Type B pancreatic cell (in vitro differentiated cells): Measurements from ENCODE around the gene ITGB3. TPM values are rescaled to one million over a fixed set of nuclear protein-coding genes. Genes with fewer than 3 reads are reported as not detected.

Experiments
- DNase-seq: peaks from one replicate; pipeline ENCODE4 v3.0.0; 2021; ENCODE audit warnings: mixed read lengths; ENCODE audit not compliant: unreplicated experiment; ENCODE audit errors: extremely low spot score
- H3K27ac Mint-ChIP-seq: 2 replicates; pipeline ENCODE4 v1.8.0; 2021; ENCODE audit warnings: mild to moderate bottlenecking, mixed read lengths
- H3K27me3 Mint-ChIP-seq: 2 replicates; pipeline ENCODE4 v1.8.0; 2021; ENCODE audit warnings: mixed read lengths
- H3K36me3 Mint-ChIP-seq: 2 replicates; pipeline ENCODE4 v1.8.0; 2021; ENCODE audit warnings: mixed read lengths
- H3K4me1 Mint-ChIP-seq: one replicate; pipeline ENCODE4 v1.8.0; 2021; ENCODE audit warnings: mixed read lengths; ENCODE audit not compliant: unreplicated experiment
- H3K4me3 Mint-ChIP-seq: 2 replicates; pipeline ENCODE4 v1.8.0; 2021; ENCODE audit warnings: mild to moderate bottlenecking, mixed read lengths
- H3K9me3 Mint-ChIP-seq: 2 replicates; pipeline ENCODE4 v1.8.0; 2021; ENCODE audit warnings: mixed read lengths
- total RNA-seq: library from RNA; stranded (reverse); gene quantifications from 2 replicates; pipeline ENCODE4 v1.2.1, GENCODE V29; 2021; ENCODE audit warnings: low replicate concordance
- TF ChIP-seq, protein P1 (sequence below): fragments of 200-600 bp; sonication (generic); conservative IDR thresholded peaks from 2 replicates; pipeline ENCODE4 v1.5.0; 2021; ENCODE audit warnings: antibody characterized with exemption, mild to moderate bottlenecking

The ITGB3 gene
- total RNA-seq, 1 donor from 2014 or later = 1.6 TPM

GRCh38 chr17:47335101-47335936 lies 81.7 kb downstream of the ITGB3 start:
- DNase-seq = no peak
- H3K4me1 Mint-ChIP-seq = no peaks in the 10 kb centered on the region
- peaks cover 5% of the 10 kb centered on the region for H3K36me3 Mint-ChIP-seq
- H3K4me3 Mint-ChIP-seq = no peak overlapping the region
- no peak overlapping the region for H3K27ac Mint-ChIP-seq
- peaks cover 9% of the 10 kb centered on the region for H3K9me3 Mint-ChIP-seq
- H3K27me3 Mint-ChIP-seq = no peaks in the 10 kb centered on the region
- TF ChIP-seq, protein P1, sequence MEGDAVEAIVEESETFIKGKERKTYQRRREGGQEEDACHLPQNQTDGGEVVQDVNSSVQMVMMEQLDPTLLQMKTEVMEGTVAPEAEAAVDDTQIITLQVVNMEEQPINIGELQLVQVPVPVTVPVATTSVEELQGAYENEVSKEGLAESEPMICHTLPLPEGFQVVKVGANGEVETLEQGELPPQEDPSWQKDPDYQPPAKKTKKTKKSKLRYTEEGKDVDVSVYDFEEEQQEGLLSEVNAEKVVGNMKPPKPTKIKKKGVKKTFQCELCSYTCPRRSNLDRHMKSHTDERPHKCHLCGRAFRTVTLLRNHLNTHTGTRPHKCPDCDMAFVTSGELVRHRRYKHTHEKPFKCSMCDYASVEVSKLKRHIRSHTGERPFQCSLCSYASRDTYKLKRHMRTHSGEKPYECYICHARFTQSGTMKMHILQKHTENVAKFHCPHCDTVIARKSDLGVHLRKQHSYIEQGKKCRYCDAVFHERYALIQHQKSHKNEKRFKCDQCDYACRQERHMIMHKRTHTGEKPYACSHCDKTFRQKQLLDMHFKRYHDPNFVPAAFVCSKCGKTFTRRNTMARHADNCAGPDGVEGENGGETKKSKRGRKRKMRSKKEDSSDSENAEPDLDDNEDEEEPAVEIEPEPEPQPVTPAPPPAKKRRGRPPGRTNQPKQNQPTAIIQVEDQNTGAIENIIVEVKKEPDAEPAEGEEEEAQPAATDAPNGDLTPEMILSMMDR = no peak

- H3K4me3 Mint-ChIP-seq = no peak overlapping the region
- no peak for DNase-seq
- H3K27ac Mint-ChIP-seq = no peak overlapping the region
- TF ChIP-seq, protein P1 = no peak
- H3K4me1 Mint-ChIP-seq = no peaks in the 10 kb centered on the region
- no peaks in the 10 kb centered on the region for H3K27me3 Mint-ChIP-seq
- H3K9me3 Mint-ChIP-seq = peaks cover 5% of the 10 kb centered on the region
- no peaks in the 10 kb centered on the region for H3K36me3 Mint-ChIP-seq
These were observed 84.4 kb downstream of the ITGB3 start for GRCh38 chr17:47338026-47338425.

- TF ChIP-seq, protein P1 = no peak
- no peaks in the 10 kb centered on the region for H3K36me3 Mint-ChIP-seq
- H3K27me3 Mint-ChIP-seq = no peaks in the 10 kb centered on the region
- no peaks in the 10 kb centered on the region for H3K4me1 Mint-ChIP-seq
- H3K9me3 Mint-ChIP-seq = no peaks in the 10 kb centered on the region
- no peak overlapping the region for H3K4me3 Mint-ChIP-seq
- no peak for DNase-seq
- H3K27ac Mint-ChIP-seq = no peak overlapping the region
These were observed 99.2 kb downstream of the ITGB3 start for GRCh38 chr17:47352848-47353247.

DNA sequence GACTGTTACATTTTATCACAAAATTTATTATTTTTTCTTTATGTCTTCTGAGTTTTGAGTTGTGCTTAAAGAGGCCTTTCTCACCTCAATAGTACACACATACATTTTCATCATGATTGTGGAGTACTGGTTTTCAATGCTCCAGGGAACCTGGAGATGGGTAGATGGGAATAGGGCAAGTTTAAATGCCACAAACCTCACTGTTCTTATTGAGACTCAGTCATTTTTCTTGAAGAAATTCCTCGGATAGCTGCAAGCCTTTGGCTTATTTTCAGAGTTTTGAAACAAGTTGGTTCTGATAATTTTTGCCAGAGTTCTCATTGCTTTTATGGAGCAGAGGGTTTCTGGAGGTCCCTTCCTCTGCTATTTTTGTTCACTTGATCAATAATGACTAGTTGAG lies 105.0 kb downstream of the ITGB3 start:
- Mint-ChIP-seq H3K4me1 (no peaks in the 10 kb centered on the region), H3K36me3 (no peaks in the 10 kb centered on the region), H3K4me3 (no peak overlapping the region), H3K9me3 (no peaks in the 10 kb centered on the region), H3K27me3 (no peaks in the 10 kb centered on the region), H3K27ac (no peak overlapping the region)
- DNase-seq = no peak
- TF ChIP-seq, protein P1 = no peak

Other genes with a start within 250 kb of the ITGB3 start
- 61.9 and 93.4 TPM in 2 replicates for gene CDC27, start 64.5 kb upstream of the ITGB3 start, total RNA-seq
- 2.4 and 5.1 TPM in 2 replicates for gene MYL4, start 44.5 kb upstream of the ITGB3 start, total RNA-seq
- 4.4 and 7.1 TPM in 2 replicates for gene EFCAB13, start 70.1 kb downstream of the ITGB3 start, total RNA-seq